Measurements from ENCODE around the gene RPL18A.

Gene RPL18A

DNA sequence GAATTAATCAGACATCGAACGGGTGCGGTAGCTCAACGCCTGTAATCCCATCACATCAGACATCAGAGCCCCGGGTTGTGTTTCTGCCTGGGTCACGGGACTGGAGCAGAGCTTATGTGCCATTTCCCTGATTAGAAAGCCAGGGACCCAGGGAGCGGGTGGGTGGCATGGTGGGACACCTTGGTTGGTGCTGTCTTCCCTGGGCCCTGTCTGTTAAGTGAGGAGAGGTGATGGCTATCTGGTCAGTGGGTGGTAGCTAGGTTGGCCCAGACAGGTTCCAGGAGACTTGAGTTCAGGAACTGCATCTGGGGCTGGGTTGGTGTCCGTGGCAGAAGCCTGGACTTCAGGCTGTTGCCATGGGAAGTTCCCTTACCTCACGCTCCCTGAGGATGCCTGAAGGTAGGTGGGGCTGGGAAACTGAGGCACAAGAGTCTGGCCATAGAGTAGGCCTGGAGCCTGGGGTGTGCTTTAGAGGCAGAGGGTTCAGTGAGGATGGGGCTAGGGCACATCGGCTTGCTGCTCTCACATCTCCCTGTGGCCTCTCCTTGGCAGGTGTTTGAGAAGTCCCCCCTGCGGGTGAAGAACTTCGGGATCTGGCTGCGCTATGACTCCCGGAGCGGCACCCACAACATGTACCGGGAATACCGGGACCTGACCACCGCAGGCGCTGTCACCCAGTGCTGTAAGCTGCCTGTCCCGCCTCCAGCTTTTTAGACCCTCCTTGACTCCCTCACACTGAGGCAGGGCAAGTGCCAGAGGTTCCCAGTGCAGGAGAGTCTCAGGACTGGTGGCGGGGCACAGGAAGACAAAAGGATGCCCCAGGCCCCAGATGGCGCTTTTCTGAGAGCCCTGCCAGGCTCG is 2.1 kb downstream of the RPL18A start:
- Histone ChIP-seq H3K27ac (no peak overlapping the region), H3K9me3 (no peaks in the 10 kb centered on the region), H3K4me3 (ENCODE audit: low read depth in 1 of 2, low read length in 1 of 2) (no peak overlapping the region), H3K4me1 (ENCODE audit: control insufficient read depth in 1 of 2, insufficient read depth in 1 of 2, low read depth in 1 of 2, low read length in 1 of 2) (peaks cover 16 to 17% of the 10 kb centered on the region in 2 experiments), H3K27me3 (no peaks in the 10 kb centered on the region), H3K36me3 (peaks cover 32% of the 10 kb centered on the region)
- TF ChIP-seq CTCF (IDR thresholded peaks at IDR 0.05): no peak

- Histone ChIP-seq H3K4me3 (ENCODE audit: low read depth in 1 of 2, low read length in 1 of 2) (no peak overlapping the region), H3K27me3 (no peaks in the 10 kb centered on the region), H3K4me1 (ENCODE audit: control insufficient read depth in 1 of 2, insufficient read depth in 1 of 2, low read depth in 1 of 2, low read length in 1 of 2) (peaks cover 16 to 17% of the 10 kb centered on the region in 2 experiments), H3K9me3 (no peaks in the 10 kb centered on the region), H3K27ac (no peak overlapping the region), H3K36me3 (peaks cover 32% of the 10 kb centered on the region)
- TF ChIP-seq CTCF (IDR thresholded peaks at IDR 0.05): no peak
These were observed 3.2 kb downstream of the RPL18A start for GRCh38 chr19:17862711-17863519.

- no peak overlapping the region for H3K27ac ChIP-seq
These were observed 3.9 kb downstream of the RPL18A start for GRCh38 chr19:17863520-17864182.

DNA sequence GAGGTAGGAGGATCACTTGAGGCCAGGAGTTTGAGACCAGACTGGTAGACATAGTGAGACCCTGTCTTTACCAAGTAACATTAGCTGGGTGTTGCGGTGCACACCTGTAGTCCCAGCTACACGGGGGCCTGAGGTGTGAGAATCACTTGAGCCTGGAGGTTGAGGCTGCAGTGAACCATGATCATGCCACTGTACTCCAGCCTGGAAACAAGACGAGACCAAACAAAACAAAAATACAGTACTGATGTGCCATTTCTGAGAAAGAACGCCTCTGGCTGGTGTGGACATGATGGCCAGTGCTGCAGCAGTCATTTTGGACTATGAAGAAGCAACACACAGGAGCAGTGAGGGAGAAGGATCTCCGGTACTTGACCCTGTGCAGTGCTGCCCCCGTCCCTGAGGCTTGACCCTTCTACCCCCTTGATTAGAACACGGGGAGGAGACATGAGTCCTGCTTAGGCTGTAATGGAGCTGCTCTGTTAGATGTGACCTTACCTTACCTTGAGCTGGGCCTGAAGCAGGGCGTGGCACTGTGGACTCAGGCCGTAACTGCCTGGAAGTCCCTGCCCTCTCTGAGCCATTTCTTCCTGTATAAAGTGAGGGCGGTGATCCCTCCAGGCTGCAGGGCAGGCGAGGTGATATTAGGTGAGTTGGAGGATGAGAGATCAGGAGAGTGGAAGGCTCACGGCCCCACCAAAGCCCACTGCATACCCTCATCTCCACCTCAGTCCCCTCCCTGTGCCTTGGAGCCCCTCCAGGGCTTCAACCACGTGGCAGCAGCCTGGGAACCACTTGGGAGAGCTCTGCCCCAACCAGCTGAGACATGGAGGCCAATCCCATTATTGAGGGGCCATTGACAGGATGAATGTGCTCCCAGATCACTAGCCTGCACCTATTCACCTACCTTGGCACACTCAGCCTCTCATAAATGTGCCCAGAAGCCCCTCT is 5.9 kb downstream of the RPL18A start:
- H3K27me3 ChIP-seq: peaks cover 2% of the 10 kb centered on the region
- H3K27ac ChIP-seq: no peak overlapping the region
- peaks cover 32% of the 10 kb centered on the region for H3K36me3 ChIP-seq
- no peak for TF ChIP-seq CTCF (IDR thresholded peaks at IDR 0.05)
- H3K4me3 ChIP-seq (ENCODE audit: low read depth in 1 of 2, low read length in 1 of 2): no peak overlapping the region
- no peaks in the 10 kb centered on the region for H3K9me3 ChIP-seq
- peaks cover 5% of the 10 kb centered on the region in 2 experiments for H3K4me1 ChIP-seq (ENCODE audit: control insufficient read depth in 1 of 2, insufficient read depth in 1 of 2, low read depth in 1 of 2, low read length in 1 of 2)

More at GRCh38 chr19:17863520-17864182, 3.9 kb downstream of the RPL18A start:
- TF ChIP-seq CTCF (IDR thresholded peaks at IDR 0.05): no peak
- Histone ChIP-seq H3K36me3 (peaks cover 32% of the 10 kb centered on the region), H3K27me3 (no peaks in the 10 kb centered on the region), H3K4me1 (ENCODE audit: control insufficient read depth in 1 of 2, insufficient read depth in 1 of 2, low read depth in 1 of 2, low read length in 1 of 2) (peaks cover 16 to 17% of the 10 kb centered on the region in 2 experiments), H3K9me3 (no peaks in the 10 kb centered on the region), H3K4me3 (ENCODE audit: low read depth in 1 of 2, low read length in 1 of 2) (no peak overlapping the region)

All from neutrophil (primary cell).